Measurements from ENCODE around the gene SLC1A2.

DNA sequence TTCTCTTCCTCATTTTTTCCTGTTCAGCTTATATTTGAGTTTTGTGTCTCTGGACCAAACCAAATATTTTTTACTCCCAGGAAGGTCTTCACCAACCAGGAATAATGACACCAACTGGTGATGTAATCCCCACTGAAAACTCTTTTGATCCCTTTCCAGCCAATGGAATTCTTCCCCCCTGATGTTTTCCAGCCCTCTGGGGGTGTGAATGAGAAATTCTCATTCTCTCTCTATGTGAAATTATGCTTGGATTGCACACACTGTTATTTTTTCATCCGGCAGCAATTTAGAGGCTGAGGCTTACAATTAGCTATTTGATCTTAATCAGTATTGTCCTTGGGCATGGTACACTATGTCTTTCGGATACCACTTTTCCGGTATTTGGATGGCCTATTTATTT, 39.5 kb upstream of the SLC1A2 start:
- TF ChIP-seq, protein P1, sequence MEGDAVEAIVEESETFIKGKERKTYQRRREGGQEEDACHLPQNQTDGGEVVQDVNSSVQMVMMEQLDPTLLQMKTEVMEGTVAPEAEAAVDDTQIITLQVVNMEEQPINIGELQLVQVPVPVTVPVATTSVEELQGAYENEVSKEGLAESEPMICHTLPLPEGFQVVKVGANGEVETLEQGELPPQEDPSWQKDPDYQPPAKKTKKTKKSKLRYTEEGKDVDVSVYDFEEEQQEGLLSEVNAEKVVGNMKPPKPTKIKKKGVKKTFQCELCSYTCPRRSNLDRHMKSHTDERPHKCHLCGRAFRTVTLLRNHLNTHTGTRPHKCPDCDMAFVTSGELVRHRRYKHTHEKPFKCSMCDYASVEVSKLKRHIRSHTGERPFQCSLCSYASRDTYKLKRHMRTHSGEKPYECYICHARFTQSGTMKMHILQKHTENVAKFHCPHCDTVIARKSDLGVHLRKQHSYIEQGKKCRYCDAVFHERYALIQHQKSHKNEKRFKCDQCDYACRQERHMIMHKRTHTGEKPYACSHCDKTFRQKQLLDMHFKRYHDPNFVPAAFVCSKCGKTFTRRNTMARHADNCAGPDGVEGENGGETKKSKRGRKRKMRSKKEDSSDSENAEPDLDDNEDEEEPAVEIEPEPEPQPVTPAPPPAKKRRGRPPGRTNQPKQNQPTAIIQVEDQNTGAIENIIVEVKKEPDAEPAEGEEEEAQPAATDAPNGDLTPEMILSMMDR (IDR thresholded peaks at IDR 0.05; ENCODE audit: insufficient read depth, low read length) = no peak
- no peak for TF ChIP-seq POLR2AphosphoS5 (IDR thresholded peaks at IDR 0.05; ENCODE audit: low read depth)
- TF ChIP-seq, protein P2, sequence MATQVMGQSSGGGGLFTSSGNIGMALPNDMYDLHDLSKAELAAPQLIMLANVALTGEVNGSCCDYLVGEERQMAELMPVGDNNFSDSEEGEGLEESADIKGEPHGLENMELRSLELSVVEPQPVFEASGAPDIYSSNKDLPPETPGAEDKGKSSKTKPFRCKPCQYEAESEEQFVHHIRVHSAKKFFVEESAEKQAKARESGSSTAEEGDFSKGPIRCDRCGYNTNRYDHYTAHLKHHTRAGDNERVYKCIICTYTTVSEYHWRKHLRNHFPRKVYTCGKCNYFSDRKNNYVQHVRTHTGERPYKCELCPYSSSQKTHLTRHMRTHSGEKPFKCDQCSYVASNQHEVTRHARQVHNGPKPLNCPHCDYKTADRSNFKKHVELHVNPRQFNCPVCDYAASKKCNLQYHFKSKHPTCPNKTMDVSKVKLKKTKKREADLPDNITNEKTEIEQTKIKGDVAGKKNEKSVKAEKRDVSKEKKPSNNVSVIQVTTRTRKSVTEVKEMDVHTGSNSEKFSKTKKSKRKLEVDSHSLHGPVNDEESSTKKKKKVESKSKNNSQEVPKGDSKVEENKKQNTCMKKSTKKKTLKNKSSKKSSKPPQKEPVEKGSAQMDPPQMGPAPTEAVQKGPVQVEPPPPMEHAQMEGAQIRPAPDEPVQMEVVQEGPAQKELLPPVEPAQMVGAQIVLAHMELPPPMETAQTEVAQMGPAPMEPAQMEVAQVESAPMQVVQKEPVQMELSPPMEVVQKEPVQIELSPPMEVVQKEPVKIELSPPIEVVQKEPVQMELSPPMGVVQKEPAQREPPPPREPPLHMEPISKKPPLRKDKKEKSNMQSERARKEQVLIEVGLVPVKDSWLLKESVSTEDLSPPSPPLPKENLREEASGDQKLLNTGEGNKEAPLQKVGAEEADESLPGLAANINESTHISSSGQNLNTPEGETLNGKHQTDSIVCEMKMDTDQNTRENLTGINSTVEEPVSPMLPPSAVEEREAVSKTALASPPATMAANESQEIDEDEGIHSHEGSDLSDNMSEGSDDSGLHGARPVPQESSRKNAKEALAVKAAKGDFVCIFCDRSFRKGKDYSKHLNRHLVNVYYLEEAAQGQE (IDR thresholded peaks at IDR 0.05; ENCODE audit: insufficient replicate concordance, low read depth) = no peak
